Hematopoietic multipotent progenitor cell treated with erythropoietin and hydrocortisone succinate and interleukin-3 and kit ligand, for 6 days (in vitro differentiated cells): Measurements from ENCODE around the gene GABBR2.
"Not testable (repeated sequence)": the region's sequence is repeated elsewhere in the genome, so short reads cannot be mapped to it uniquely, and the experiment has no call there.

Experiments
- DNase-seq: peaks from one replicate; pipeline ENCODE4 v3.0.0-alpha.2; 2015

Gene GABBR2

DNA sequence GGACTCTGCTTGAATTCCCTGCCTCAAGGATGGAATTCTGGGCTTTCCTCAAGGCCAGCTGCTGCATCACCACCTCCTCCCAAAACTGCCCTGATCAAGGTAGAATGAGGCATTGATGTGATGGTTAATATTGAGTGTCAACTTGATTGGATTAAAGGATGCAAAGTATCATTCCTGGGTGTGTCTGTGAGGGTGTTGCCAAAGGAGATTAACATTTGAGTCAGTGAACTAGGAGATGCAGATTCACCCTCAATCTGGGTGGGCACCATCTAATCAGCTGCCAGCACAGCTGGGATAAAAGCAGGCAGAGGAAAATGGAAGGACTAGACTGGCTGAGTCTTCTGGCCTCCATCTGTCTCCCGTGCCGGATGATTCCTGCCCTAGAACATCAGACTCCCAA lies 23.9 kb downstream of the GABBR2 start:
- not testable (repeated sequence) for DNase-seq

DNA sequence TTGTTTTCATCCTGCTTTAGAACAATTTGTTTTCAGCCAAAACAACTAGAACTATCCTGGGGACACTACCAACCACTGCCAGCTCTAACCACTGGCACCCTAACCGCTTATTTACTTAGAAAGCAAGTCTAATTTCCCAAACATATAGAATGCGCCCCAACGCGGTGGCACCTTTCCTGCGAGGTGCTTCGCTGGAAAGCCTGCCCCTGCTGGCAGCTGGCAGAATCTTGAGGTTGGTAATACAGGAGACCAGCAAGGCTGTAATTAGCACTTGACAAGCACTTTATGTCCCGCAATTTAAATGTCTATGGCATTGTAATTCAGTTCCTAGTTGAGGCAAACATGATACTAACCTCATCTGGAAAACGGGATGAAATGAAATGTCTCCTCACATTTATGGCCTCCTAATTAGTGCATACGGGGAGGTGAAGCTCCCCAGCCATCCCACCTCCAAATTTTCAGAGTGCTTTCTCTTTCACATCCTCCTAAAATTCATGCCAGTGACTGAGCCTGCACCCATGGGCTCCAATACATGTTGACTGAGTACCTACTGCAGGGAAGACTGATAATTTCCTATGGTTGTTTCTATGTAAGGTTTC lies 30.4 kb downstream of the GABBR2 start:
- peak; percentile 48 for DNase-seq

- DNase-seq, result no peak
Observed at GRCh38 chr9:98673681-98674080, 35.1 kb downstream of the GABBR2 start.

DNA sequence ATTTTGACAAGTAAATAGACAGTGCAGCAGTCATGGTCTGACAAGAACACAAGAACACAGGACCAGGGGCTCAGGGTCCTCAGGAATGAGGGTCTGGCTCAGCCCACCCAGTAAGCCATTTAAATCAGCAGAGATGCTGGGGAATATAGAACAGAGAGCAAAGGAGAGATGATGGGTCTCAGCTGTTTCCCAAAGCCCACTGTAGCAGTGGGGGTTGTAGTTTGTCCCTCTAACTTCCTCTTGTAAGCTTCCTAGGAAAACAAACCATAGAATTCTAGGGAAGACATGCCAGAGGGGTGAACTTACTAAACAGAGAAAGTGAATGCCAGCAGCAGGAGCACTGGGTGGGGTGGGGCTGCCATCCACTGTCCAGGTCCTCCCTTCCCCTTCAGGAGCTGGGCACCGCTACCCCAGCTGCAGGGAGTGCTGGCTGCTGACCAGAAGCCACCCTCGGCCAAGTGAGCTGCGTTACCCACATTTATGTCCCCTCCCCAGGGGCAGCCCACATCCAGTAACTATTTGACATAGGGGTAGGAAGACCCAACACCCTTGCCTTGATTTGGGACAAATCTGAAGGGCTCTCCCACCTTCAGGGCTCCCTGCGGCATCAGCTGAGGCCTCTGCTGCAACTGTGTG lies 41.6 kb downstream of the GABBR2 start:
- DNase-seq, result no peak

GRCh38 chr9:98665501-98665900 lies 43.2 kb downstream of the GABBR2 start:
- no peak for DNase-seq

- DNase-seq, result no peak
Observed at GRCh38 chr9:98660541-98660940, 48.2 kb downstream of the GABBR2 start.

DNA sequence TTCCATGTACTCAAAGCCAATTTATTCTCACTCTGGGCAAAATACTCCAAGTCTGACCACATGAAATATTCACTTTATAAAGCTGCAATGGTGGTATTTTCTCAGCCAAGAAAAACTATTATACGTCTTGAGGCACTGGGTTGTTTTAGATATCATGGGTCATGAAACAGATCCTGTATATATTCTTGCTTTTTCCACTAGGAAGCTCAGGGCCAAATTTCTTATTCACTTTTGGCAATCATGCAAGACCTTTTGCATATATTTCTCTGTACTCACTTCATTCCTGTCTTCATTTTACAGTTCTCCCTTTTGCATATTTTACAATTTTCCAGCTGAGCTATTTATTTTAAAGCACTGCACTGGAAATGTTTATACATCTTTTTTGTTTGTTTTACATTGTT lies 49.8 kb downstream of the GABBR2 start:
- no peak for DNase-seq

GRCh38 chr9:98657897-98658296 lies 50.8 kb downstream of the GABBR2 start:
- no peak for DNase-seq

DNA sequence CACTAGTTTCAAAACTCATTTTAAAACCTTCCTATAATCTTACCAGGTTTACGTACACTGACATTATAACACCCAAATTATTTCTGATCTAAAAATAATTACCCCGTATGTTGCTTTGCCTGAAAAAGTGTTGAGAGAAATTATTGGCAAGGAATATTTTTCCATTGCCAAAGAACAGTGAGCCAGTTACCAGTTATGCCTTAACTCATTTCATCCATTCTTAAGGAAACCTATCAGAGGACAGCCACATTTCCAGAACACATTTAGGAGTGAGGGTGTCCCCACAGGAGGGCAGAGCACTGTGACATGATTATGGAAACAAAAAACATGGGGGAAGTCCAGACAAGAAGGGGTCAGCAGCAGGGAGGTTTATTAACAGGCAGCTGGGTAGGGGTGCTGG lies 52.2 kb downstream of the GABBR2 start:
- DNase-seq, result no peak

DNA sequence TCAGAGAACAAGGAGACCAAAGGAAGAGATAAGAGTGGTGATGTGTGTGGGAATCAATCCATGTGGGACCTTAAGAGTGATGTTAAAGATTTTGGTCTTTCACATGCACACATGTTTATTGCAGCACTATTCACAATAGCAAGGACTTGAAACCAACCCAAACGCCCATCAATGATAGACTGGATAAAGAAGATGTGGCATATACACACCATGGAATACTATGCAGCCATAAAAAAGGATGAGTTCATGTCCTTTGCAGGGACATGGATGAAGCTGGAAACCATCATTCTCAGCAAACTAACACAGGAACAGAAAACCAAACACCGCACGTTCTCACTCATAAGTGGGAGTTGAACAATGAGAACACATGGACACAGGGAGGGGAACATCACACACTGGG lies 53.3 kb downstream of the GABBR2 start:
- DNase-seq, result not testable (repeated sequence)

DNA sequence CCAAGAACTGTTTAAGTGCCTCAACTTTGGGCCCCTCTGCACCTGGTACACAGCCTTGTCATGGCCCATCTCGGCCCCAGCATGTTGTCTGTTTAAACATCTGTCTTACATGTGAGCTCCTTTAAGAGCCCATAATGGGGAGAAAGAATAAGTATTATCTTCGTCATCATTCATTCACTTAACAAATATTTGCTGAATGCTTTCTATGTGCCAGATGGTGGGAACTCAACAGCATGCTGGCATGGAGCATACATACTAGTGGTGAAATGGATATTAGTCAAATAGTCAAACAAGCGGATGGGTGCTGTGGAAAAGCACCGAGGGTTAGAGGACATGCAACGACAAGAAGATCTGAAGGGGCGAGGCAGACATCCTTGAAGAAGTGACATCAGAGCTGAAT lies 54.5 kb downstream of the GABBR2 start:
- no peak for DNase-seq

- no peak for DNase-seq
Observed at GRCh38 chr9:98652741-98653140, 56.0 kb downstream of the GABBR2 start.

DNA sequence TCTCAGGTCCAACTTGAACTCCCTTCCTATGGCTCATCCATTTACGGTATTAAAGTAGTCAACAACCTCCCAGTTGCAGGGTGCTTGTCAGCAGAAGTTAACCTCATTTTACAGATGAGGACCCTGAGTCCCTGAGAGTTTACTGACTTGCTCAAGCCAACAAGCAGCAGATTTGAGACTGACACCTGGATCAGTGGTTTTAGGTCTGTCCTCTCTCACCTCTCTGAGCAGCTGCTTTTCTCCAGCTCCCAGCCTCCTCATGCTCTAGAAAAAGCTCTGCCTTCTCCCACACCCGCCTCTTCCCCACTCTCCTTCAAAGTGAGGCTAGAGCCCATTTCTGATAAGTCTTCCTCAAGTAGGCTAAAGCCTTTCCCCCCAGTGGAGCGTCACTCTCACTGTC lies 56.4 kb downstream of the GABBR2 start:
- no peak for DNase-seq

- DNase-seq, result no peak
Observed at GRCh38 chr9:98647236-98647635, 61.5 kb downstream of the GABBR2 start.

GRCh38 chr9:98644011-98644410 lies 64.7 kb downstream of the GABBR2 start:
- DNase-seq, result no peak

- no peak for DNase-seq
Observed at GRCh38 chr9:98642661-98643312, 65.9 kb downstream of the GABBR2 start.

GRCh38 chr9:98641695-98642094 lies 67.0 kb downstream of the GABBR2 start:
- DNase-seq, result no peak

GRCh38 chr9:98640394-98640793 lies 68.3 kb downstream of the GABBR2 start:
- DNase-seq, result no peak

DNA sequence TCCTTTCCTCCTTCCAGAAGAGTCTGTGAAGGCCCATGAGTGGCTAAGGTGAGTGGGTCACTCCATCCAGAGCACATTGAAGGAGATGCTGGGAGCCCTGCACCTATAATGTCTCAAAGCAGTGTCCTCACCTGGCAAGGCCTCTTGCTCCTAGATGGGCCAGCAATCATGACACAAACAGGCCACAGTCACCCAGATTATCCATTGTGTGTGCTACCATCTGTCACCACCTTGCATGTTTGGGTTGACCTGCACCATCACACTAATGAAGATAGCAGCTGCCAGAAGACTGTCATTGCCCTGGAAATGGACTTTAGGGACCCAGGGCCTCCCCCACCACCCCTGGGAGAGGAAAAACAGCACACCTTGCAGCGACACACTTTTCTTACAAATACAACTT lies 69.6 kb downstream of the GABBR2 start:
- no peak for DNase-seq

- DNase-seq, result no peak
Observed at GRCh38 chr9:98637381-98637780, 71.4 kb downstream of the GABBR2 start.

DNA sequence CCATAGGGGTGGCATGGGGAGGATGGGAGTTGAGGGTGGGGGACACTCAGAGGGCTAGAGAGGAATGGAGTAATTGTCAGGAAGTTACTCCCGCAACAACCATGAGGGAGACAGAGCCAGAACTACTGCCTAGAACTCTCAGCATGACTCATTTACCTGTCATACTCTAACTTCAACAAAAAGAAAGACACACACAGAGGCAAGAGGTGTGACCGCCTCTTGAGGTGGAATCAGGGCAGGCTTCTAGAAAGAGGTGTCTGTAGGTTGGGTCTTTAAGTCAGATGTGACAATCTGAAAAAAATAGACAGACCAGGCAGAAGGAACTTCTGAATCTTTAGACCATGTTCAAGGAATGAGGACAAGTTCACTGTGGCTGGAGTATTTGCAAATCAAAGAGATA lies 73.4 kb downstream of the GABBR2 start:
- DNase-seq, result no peak

DNA sequence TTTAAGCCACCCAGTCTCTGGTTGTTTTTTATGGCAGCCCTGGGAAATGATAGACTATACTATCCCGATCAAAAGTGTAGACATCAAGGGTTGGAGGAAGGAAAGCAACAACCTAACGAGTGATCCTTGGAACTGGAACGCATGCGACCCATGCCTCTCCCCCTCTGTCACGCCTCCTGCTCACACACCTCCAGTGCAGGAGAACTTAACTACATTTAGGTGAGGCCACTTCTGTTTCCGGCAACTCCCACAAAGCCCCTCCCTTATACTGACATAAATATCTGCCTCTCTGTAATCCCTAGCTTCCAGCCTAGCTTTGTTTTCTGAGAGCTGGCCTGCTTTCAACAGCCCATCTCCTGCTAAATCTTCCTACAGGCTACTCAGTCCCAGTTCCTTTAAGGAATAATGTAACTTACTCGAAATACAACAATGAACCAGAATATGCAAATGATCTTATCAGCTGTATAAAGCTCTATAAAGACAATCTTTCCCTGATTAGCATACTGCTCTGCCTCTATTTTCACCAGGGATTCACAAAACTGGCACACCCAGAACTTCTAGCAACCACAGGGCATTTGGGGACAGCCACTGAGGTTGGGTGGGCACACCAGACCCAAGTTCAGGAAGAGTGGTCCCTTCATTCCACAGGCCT lies 73.9 kb downstream of the GABBR2 start:
- DNase-seq, result no peak

GRCh38 chr9:98632839-98633238 lies 75.9 kb downstream of the GABBR2 start:
- DNase-seq, result no peak

DNA sequence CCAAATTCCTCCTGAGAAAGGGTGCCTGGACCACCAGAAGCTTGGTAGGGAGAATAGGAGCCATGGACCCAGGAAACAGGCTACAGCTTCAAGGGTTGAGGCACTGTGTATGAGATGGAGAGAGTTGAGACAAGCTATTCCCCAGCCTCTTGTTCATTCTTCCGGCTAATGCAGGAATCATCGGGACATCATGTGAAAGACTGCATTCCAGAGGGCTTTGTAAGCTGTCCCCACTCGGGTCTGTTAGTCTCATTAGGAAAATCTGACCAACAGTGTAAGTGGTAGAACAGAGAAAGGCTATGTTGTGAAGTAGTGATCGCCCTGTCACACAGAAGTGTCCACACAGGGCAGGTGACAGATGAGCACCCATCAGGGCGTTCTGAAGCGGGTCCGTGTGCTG lies 81.4 kb downstream of the GABBR2 start:
- DNase-seq, result no peak
